ENCODE data around the gene MIS18BP1. TPM values are rescaled to one million over a fixed set of nuclear protein-coding genes. Genes with fewer than 3 reads are reported as not detected.

The MIS18BP1 gene
- total and polyA plus RNA-seq, 2 experiments from 2014 or later, result 109 to 216 TPM

- no peak for DNase-seq (ENCODE audit: low spot score)
- no peaks in the 10 kb centered on the region for H4K20me1 ChIP-seq (replicated peaks; ENCODE audit: insufficient read depth)
- no peaks in the 10 kb centered on the region for H3K9me2 ChIP-seq (ENCODE audit: insufficient read depth)
- no peaks in the 10 kb centered on the region for H3K4me1 ChIP-seq (ENCODE audit: insufficient read depth)
- no peaks in the 10 kb centered on the region for H3K27me3 Mint-ChIP-seq (ENCODE audit: insufficient read depth, low read depth, poor library complexity)
- no peak overlapping the region for H3K4me3 ChIP-seq
- no peaks in the 10 kb centered on the region for H3F3A ChIP-seq (replicated peaks; ENCODE audit: low read depth)
- ATAC-seq, result no peak
- no peaks in the 10 kb centered on the region for H3K79me2 ChIP-seq (replicated peaks; ENCODE audit: insufficient read depth)
- no peaks in the 10 kb centered on the region for H3K36me3 ChIP-seq (ENCODE audit: insufficient read depth)
- H3K27ac ChIP-seq (ENCODE audit: low read depth), result no peak overlapping the region
- no peak overlapping the region for H3K4me2 ChIP-seq
- H3K9me3 Mint-ChIP-seq, result no peaks in the 10 kb centered on the region
- H3K4me3 Mint-ChIP-seq, result no peak overlapping the region
- no peaks in the 10 kb centered on the region for H3K27me3 ChIP-seq (ENCODE audit: insufficient read depth)
- no peak overlapping the region for H2AFZ ChIP-seq
- H3K36me3 Mint-ChIP-seq (ENCODE audit: low read depth), result peaks cover 3% of the 10 kb centered on the region; the same call in 1 of the 3 replicates
- TF ChIP-seq REST (IDR thresholded peaks at IDR 0.05; ENCODE audit: unreplicated experiment) (no peak), ZNF114 (CRISPR knock-in tag; IDR thresholded peaks at IDR 0.05) (no peak), ETS1 (IDR thresholded peaks at IDR 0.05) (no peak), CTCF (conservative IDR thresholded peaks at IDR 0.05; ENCODE audit: low read depth in 2 of 2) (no peak), ZNF331 (CRISPR knock-in tag; IDR thresholded peaks at IDR 0.05; ENCODE audit: low read depth) (no peak), ZNF462 (CRISPR knock-in tag; IDR thresholded peaks at IDR 0.05) (no peak), EZH2 (IDR thresholded peaks at IDR 0.05; ENCODE audit: low read depth, unreplicated experiment) (no peak), STAT1 (IDR thresholded peaks at IDR 0.05; ENCODE audit: unreplicated experiment) (no peak), POLR2AphosphoS5 (IDR thresholded peaks at IDR 0.05; ENCODE audit: low read depth) (no peak), NANOG (IDR thresholded peaks at IDR 0.05; ENCODE audit: borderline replicate concordance) (no peak), CREB1 (CRISPR knock-in tag; IDR thresholded peaks at IDR 0.05; ENCODE audit: low read depth) (no peak), EZH2phosphoT487 (IDR thresholded peaks at IDR 0.05; ENCODE audit: unreplicated experiment) (no peak), JUNB (IDR thresholded peaks at IDR 0.05; ENCODE audit: unreplicated experiment) (no peak)
- no peak overlapping the region for H3K27ac Mint-ChIP-seq
- H3K4me1 Mint-ChIP-seq, result no peaks in the 10 kb centered on the region
Measured at GRCh38 chr14:45194964-45195363, 58.0 kb downstream of the MIS18BP1 start.

All from GM23338 (cell line).